ENCODE data around the gene PRR5.
"Not testable (repeated sequence)": the region's sequence is repeated elsewhere in the genome, so short reads cannot be mapped to it uniquely, and the experiment has no call there.

PRR5 gene

DNA sequence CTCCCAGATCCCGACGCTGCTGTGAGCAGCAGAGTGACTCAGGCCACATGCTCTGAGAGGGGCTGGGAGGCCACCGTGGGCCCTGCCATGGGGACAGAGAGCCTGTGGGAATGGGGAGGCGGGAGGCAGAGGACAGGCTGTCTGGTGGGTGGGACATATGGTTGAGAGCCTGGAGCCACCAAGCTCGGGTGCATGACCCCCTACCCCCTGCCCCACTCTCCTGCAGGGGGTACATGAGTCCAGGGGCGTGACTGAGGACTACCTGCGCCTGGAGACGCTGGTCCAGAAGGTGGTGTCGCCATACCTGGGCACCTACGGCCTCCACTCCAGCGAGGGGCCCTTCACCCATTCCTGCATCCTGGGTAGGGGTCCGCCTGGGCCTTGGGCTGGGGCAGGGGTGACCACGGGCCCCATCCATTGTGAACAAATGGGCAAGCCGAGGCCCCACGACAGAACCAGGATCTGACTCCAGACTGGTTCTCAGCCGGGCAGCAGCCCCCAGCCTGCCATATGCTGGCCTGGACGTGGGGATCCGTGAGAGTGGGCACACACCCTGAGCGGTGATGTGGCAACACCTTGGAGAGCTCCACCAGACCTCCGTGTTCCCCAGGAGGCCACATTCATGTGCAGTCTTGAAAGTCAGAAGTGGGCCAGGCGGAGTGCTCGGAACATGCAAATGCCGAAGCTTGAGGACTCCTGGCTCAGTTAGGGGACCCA, 33.0 kb downstream of the PRR5 start:
- no peak for DNase-seq (ENCODE audit: low spot score)

GRCh38 chr22:44735518-44736428, 33.8 kb downstream of the PRR5 start:
- DNase-seq (ENCODE audit: low spot score), result peak; percentile 88

DNA sequence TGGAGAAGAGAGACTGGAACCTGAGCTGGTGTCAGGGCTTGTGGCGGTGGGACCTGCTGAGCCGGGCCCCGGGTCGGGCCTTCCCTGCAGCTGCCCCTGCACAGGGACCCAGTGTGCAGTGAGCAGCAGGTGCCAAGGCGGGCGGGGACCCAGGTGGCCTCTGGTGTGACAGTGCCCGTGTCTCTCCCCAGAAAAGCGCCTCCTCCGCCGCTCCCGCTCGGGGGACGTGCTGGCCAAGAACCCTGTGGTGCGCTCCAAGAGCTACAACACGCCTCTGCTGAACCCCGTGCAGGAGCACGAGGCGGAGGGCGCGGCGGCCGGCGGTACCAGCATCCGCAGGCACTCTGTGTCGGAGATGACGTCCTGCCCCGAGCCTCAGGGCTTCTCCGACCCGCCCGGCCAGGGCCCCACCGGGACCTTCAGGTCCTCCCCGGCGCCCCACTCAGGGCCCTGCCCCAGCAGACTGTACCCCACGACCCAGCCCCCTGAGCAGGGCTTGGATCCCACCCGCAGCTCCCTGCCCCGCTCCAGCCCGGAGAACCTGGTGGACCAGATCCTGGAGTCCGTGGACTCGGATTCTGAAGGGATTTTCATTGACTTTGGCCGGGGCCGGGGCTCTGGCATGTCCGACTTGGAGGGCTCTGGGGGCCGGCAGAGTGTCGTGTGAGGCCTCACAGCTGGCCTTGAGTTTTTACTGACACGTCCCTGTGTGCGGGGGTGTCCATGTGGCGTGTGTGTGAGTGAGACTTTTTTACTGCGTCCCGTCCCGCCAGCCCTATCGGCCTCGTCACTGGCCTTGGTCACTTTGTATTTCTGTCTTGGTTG, 34.8 kb downstream of the PRR5 start:
- no peak for DNase-seq (ENCODE audit: low spot score)

- no peak for DNase-seq (ENCODE audit: low spot score)
Observed at GRCh38 chr22:44737406-44738346, 35.7 kb downstream of the PRR5 start.

DNA sequence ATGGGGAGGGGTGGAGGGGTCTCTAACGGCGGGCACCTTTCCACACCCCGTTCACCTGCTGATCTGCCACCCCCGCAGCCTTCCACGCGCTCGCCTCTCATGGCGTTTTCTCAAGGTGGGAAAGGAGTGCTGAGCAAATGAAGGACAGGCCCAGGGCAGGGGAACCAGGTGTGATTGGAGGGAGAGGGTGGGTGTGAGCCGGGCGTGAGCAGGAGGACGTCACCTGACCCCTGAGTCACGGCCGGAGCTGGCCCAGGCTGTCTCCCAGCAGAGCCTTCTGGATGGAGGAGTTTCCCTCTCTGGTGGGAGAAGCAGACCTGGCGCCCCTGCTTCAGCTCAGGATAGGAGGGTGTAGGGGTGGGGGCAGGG, 36.3 kb downstream of the PRR5 start:
- DNase-seq (ENCODE audit: low spot score), result no peak

- DNase-seq (ENCODE audit: low spot score), result no peak
Observed at GRCh38 chr22:44739024-44739423, 37.0 kb downstream of the PRR5 start.

DNA sequence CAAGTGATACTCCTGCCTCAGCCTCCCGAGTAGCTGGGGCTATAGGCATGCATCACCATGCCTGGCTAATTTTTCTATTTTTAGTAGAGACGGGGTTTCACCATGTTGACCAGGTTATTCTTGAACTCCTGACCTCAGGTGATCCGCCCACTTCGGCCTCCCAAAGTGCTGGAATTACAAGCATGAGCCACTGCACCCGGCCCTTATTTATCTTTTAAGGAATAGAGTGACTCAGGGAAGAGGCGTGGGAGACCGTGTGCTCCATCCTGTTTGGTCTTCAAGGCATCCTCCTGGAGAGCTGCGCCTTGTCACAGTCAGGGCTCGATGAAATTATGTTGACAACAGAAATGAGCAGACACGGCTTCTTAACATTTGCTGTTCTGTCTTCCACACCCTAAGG, 37.7 kb downstream of the PRR5 start:
- DNase-seq (ENCODE audit: low spot score), result not testable (repeated sequence)

DNA sequence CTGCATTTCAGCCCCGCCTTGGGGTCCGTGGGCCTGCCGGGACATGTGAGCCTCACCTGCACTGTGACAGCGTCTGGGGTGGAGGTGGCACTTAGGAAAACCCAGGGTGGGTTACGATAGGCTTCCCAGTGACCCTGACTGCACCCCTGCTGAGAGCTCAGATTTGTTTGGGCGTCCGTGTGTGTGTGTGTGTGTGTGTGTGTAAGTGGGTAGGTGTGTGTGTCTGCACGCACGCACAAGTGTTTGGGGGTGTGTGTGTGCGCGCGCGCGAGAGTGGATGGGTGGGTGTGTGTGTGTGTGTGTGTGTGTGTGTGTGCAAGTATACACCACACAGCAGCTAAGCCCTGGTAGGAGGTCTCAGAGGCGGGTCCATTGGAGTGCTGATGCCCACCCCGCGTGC, 38.3 kb downstream of the PRR5 start:
- DNase-seq (ENCODE audit: low spot score), result no peak

GRCh38 chr22:44741929-44742328, 39.9 kb downstream of the PRR5 start:
- no peak for DNase-seq (ENCODE audit: low spot score)

DNA sequence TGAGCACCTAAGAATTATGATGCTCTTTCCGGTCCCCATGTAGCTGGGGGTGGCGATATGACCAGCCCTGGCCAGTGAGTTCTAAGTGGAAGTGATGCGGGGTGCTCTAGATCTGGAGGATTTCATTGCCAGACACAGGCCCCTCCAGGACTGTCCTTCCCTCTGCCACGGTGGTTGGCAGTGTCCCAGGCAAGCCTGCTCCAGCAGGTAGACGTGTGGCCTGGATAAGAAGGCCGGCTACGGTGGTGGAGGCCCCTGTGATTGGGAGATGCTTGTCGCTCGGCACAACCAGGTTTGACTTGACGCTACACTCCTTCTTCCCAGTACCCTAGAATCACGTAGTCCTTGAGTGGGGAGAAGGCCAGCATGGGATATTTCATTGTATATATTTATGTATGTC, 41.2 kb downstream of the PRR5 start:
- no peak for DNase-seq (ENCODE audit: low spot score)

GRCh38 chr22:44743804-44744211, 41.8 kb downstream of the PRR5 start:
- DNase-seq (ENCODE audit: low spot score), result no peak

GRCh38 chr22:44745853-44746789, 44.1 kb downstream of the PRR5 start:
- no peak for DNase-seq (ENCODE audit: low spot score)

- DNase-seq (ENCODE audit: low spot score), result not testable (repeated sequence)
Observed at GRCh38 chr22:44747784-44748127, 45.8 kb downstream of the PRR5 start.

DNA sequence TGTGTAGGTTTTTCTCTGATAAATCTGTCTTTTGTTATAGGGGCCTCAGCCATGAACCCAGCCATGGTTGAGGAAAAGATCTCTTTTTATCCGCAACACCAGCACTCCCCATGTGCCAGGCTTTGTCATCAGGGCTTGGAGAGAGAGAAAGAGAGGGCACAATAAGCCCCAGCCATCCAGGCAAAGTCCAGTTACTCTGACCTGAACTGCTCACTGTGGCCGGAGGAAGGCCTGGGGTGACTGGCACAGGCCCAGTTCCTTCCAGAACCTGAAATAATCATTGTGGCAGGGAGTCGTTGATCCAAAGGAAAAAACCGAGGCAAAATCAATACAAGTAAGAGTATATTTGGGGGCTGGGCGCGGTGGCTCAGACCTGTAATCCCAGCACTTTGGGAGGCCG, 46.5 kb downstream of the PRR5 start:
- no peak for DNase-seq (ENCODE audit: low spot score)

GRCh38 chr22:44750481-44750880, 48.5 kb downstream of the PRR5 start:
- no peak for DNase-seq (ENCODE audit: low spot score)

GRCh38 chr22:44752285-44753188, 50.5 kb downstream of the PRR5 start, which contains the start of gene ARHGAP8:
Gene ARHGAP8, plus strand, starts transcription at chr22:44752575. Its CDS starts 33,953 bp downstream, at chr22:44786528.
- no peak for DNase-seq (ENCODE audit: low spot score)

DNA sequence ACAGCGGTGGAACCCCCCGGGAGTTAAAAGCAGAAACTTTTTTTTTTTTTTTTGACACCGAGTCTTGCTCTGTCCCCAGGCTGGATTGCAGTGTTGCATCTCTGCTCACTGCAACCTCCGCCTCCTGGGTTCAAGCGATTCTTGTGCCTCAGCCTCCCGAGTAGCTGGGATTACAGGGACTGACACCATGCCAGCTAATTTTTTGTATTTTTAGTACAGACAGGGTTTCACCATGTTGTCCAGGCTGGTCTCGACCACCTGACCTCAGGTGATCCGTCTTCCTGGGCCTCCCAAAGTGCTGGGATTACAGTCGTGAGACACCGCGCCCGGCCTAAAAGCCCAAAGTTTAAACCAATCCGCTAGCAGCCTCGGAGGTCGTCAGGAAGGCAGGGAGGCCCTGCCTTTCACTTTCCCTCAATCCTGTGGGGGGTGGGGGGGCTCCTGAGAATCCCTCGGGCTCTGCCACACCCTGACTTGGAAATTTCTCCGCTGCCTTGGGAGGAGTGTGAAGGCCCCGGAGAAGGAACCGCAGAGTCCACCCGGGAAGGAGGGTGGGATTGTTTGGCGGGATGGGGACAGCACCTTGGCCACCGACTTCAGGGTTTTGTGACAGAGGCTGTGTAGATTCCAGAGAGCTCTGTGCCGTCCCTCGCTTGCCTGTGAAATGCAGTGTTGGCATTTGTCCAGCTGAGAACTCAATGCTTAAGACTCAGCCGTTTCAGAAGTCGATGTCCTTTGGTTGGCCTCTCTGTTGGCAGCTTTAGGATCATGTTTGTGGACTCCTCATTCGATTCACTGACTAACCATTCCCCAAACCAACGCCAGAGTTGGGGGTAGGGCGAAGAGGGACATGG, 51.4 kb downstream of the PRR5 start:
- DNase-seq (ENCODE audit: low spot score), result peak; percentile 76

DNA sequence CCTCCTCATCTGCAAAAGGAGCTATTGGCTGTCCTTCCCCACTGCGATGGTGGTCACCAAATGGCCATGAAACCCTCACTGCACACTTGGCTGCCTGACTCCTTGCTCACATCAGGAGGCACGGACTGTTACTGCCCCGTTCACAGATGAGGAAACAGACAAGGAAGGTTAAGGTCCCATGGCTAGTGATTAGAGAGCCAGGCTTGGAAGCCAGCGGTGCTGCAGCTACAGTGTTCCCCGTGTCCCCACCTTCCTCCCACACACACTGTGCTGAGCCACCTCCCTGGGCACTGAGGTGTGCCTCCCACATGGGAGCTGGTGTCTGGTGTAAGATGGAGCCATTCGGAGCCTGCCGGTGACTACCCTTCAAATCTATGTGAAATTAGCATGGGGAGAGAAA, 53.0 kb downstream of the PRR5 start:
- peak; percentile 42 for DNase-seq (ENCODE audit: low spot score)

Measured in left forelimb (tissue), 1 donor.